Astrocyte (in vitro differentiated cells and primary cell): ENCODE data around the gene PELI2. TPM values are rescaled to one million over a fixed set of nuclear protein-coding genes. Genes with fewer than 3 reads are reported as not detected.

ENCODE experiments used
- DNase-seq: peaks from one replicate; pipeline ENCODE4 v3.0.0-alpha.2; 2010; ENCODE audit warnings: low read depth
- FAIRE-seq: peaks from 2 replicates; lab custom pipeline; 2011; peaks lifted over from hg19 to GRCh38; lab: Jason Lieb, UNC
- H2AFZ ChIP-seq: 2 replicates; pipeline ENCODE4 v1.6.0; 2012; ENCODE audit warnings: low read depth, low read length, inconsistent platforms
- H3K27ac ChIP-seq: 2 replicates; pipeline ENCODE4 v1.5.1; 2011; ENCODE audit warnings: low read depth, low read length, inconsistent platforms
- H3K27me3 ChIP-seq: 2 replicates; pipeline ENCODE4 v1.6.0; 2011; ENCODE audit warnings: low read length, inconsistent platforms; ENCODE audit not compliant: insufficient read depth
- H3K36me3 ChIP-seq: 2 replicates; pipeline ENCODE4 v1.5.1; 2011; ENCODE audit warnings: low read length, inconsistent platforms; ENCODE audit not compliant: insufficient read depth
- H3K4me1 ChIP-seq: 2 replicates; pipeline ENCODE4 v1.5.1; 2011; ENCODE audit warnings: low read length, inconsistent platforms; ENCODE audit not compliant: insufficient read depth
- H3K4me2 ChIP-seq: 2 replicates; pipeline ENCODE4 v1.6.0; 2012; ENCODE audit warnings: low read length, inconsistent platforms
- H3K4me3 ChIP-seq: 2 replicates; pipeline ENCODE4 v1.5.1; 2011; ENCODE audit warnings: low read depth, mild to moderate bottlenecking, low read length, inconsistent platforms; ENCODE audit not compliant: insufficient read depth
- H3K79me2 ChIP-seq: 2 replicates; pipeline ENCODE4 v1.6.0; 2012; ENCODE audit warnings: mild to moderate bottlenecking, low read length, inconsistent platforms; ENCODE audit not compliant: insufficient read depth
- H3K9ac ChIP-seq: 2 replicates; pipeline ENCODE4 v1.6.0; 2012; ENCODE audit warnings: mild to moderate bottlenecking, low read length, inconsistent platforms
- H3K9me3 ChIP-seq: 2 replicates; pipeline ENCODE4 v1.5.1; 2012; ENCODE audit warnings: low read depth, mild to moderate bottlenecking, low read length, inconsistent platforms; ENCODE audit not compliant: insufficient read depth
- H4K20me1 ChIP-seq: 2 replicates; pipeline ENCODE4 v1.6.0; 2012; ENCODE audit warnings: low read length, inconsistent platforms; ENCODE audit not compliant: insufficient read depth
- H3K27ac Mint-ChIP-seq: one replicate; pipeline ENCODE4 v1.8.0; 2021; ENCODE audit warnings: mild to moderate bottlenecking, mixed read lengths; ENCODE audit not compliant: unreplicated experiment
- H3K27me3 Mint-ChIP-seq: one replicate; pipeline ENCODE4 v1.8.0; 2021; ENCODE audit warnings: low read depth, mixed read lengths; ENCODE audit not compliant: unreplicated experiment
- H3K36me3 Mint-ChIP-seq: one replicate; pipeline ENCODE4 v1.8.0; 2021; ENCODE audit warnings: low read depth, mixed read lengths; ENCODE audit not compliant: unreplicated experiment
- H3K4me1 Mint-ChIP-seq: one replicate; pipeline ENCODE4 v1.8.0; 2021; ENCODE audit warnings: low read depth, mixed read lengths; ENCODE audit not compliant: unreplicated experiment
- H3K4me3 Mint-ChIP-seq: one replicate; pipeline ENCODE4 v1.8.0; 2021; ENCODE audit warnings: mild to moderate bottlenecking, moderate library complexity, mixed read lengths; ENCODE audit not compliant: unreplicated experiment
- H3K9me3 Mint-ChIP-seq: one replicate; pipeline ENCODE4 v1.8.0; 2021; ENCODE audit warnings: mild to moderate bottlenecking, mixed read lengths; ENCODE audit not compliant: unreplicated experiment
- EZH2 ChIP-seq: IDR thresholded peaks from 2 replicates; pipeline ENCODE4 v1.6.1; 2012; ENCODE audit warnings: mild to moderate bottlenecking, low read length, inconsistent platforms; ENCODE audit not compliant: insufficient read depth
- total RNA-seq: library from RNA; stranded (reverse); gene quantifications from 2 replicates; pipeline ENCODE4 v1.2.1, GENCODE V29; 2021
- TF ChIP-seq, protein P1 (sequence below): IDR thresholded peaks from 2 replicates; pipeline ENCODE4 v1.5.1; 2011; ENCODE audit warnings: low read depth, mild to moderate bottlenecking, inconsistent platforms, low read length, moderate library complexity; ENCODE audit not compliant: insufficient read depth

Gene PELI2
- total RNA-seq, 1 donor from 2014 or later, result 5.3 TPM

DNA sequence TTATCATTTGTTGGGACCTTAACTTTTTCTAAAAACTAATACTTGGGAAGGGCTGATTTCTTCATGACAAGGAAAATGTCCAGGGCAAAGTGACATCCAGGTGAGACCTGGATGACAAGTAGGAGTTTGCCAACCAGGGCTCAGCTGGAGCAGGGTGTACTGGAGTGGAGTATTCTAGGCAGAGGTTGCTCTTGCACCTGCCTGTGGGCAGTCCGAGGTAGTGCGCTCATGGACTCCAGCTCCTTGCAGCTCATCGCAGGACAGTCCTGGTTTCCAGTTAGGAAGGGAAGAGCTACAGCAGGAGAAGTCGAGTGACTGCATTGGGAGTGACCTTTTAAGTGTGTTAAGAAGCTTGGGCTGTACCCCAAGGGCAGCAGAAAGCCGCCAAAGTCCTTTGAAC lies 175.9 kb downstream of the PELI2 start:
- no peaks in the 10 kb centered on the region for H3K36me3 ChIP-seq
- no peak overlapping the region for H3K4me3 ChIP-seq
- H3K27me3 ChIP-seq, result no peaks in the 10 kb centered on the region
- no peaks in the 10 kb centered on the region for H3K4me1 ChIP-seq
- no peak overlapping the region for H3K4me2 ChIP-seq
- Mint-ChIP-seq H3K4me1 (peaks cover 6% of the 10 kb centered on the region), H3K27me3 (peaks cover 5% of the 10 kb centered on the region), H3K36me3 (peaks cover 9% of the 10 kb centered on the region), H3K27ac (no peak overlapping the region), H3K4me3 (no peak overlapping the region), H3K9me3 (peaks cover 1% of the 10 kb centered on the region)
- no peak overlapping the region for H3K27ac ChIP-seq
- no peaks in the 10 kb centered on the region for H3K79me2 ChIP-seq
- no peak for FAIRE-seq
- TF ChIP-seq, protein P1, sequence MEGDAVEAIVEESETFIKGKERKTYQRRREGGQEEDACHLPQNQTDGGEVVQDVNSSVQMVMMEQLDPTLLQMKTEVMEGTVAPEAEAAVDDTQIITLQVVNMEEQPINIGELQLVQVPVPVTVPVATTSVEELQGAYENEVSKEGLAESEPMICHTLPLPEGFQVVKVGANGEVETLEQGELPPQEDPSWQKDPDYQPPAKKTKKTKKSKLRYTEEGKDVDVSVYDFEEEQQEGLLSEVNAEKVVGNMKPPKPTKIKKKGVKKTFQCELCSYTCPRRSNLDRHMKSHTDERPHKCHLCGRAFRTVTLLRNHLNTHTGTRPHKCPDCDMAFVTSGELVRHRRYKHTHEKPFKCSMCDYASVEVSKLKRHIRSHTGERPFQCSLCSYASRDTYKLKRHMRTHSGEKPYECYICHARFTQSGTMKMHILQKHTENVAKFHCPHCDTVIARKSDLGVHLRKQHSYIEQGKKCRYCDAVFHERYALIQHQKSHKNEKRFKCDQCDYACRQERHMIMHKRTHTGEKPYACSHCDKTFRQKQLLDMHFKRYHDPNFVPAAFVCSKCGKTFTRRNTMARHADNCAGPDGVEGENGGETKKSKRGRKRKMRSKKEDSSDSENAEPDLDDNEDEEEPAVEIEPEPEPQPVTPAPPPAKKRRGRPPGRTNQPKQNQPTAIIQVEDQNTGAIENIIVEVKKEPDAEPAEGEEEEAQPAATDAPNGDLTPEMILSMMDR, result no peak
- TF ChIP-seq EZH2, result no peak
- DNase-seq, result no peak
- H3K9me3 ChIP-seq, result no peaks in the 10 kb centered on the region
- H3K9ac ChIP-seq, result no peak overlapping the region
- H2AFZ ChIP-seq, result no peak overlapping the region
- no peaks in the 10 kb centered on the region for H4K20me1 ChIP-seq

DNA sequence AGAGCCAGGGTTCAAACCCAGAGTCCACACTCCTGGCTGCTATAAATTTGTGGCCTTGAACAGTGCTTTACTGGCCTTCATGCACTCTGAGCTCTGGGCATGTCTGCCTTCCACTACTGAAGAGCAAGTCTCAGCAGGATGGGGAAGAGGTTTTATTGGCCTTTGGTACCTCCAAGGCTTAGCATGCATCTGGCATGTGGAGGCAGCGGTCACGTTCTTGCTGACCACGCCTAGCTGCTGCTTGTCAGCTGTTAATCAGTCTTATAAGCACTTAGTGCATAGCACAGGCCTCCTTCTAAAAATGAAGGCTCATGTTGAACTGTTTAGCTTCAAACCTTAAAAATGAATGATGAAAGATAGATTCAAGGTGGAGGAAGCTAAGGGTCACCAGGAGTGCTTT lies 177.5 kb downstream of the PELI2 start:
- Histone ChIP-seq H3K4me2 (no peak overlapping the region), H3K9me3 (no peaks in the 10 kb centered on the region), H3K27ac (no peak overlapping the region), H4K20me1 (no peaks in the 10 kb centered on the region), H3K36me3 (no peaks in the 10 kb centered on the region), H2AFZ (no peak overlapping the region), H3K9ac (no peak overlapping the region), H3K4me1 (peaks cover 6% of the 10 kb centered on the region), H3K27me3 (no peaks in the 10 kb centered on the region), H3K79me2 (no peaks in the 10 kb centered on the region), H3K4me3 (no peak overlapping the region)
- no peak overlapping the region for H3K4me3 Mint-ChIP-seq
- DNase-seq, result no peak
- peaks cover 19% of the 10 kb centered on the region for H3K4me1 Mint-ChIP-seq
- TF ChIP-seq EZH2, result no peak
- TF ChIP-seq, protein P1, result no peak
- no peak overlapping the region for H3K27ac Mint-ChIP-seq
- H3K27me3 Mint-ChIP-seq, result peaks cover 5% of the 10 kb centered on the region
- FAIRE-seq, result no peak
- H3K36me3 Mint-ChIP-seq, result peaks cover 9% of the 10 kb centered on the region
- H3K9me3 Mint-ChIP-seq, result peaks cover 1% of the 10 kb centered on the region

DNA sequence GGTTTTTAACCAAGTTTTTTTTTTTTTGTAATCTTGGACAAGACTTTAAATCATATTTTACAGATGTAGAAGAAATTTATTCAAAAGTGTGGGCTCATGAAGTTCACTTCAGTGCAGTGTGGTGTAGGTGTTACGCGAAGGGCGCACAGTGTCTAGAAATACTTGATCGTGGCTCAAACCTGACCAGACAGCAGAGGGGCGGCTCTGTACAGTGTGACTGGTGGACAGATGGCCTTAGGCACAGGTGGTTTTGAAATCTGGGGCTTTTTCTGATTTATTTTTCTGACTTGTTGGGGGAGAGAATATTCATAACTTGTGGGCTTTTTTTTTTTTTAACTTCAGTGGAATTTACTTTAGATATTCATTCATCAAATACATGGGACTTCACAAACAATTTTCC lies 179.2 kb downstream of the PELI2 start:
- H2AFZ ChIP-seq, result no peak overlapping the region
- no peaks in the 10 kb centered on the region for H3K36me3 ChIP-seq
- FAIRE-seq, result no peak
- H3K27me3 Mint-ChIP-seq, result peaks cover 5% of the 10 kb centered on the region
- no peak for DNase-seq
- no peaks in the 10 kb centered on the region for H3K27me3 ChIP-seq
- H3K36me3 Mint-ChIP-seq, result peaks cover 9% of the 10 kb centered on the region
- no peaks in the 10 kb centered on the region for H4K20me1 ChIP-seq
- H3K4me2 ChIP-seq, result no peak overlapping the region
- H3K4me3 Mint-ChIP-seq, result no peak overlapping the region
- H3K9me3 Mint-ChIP-seq, result peaks cover 1% of the 10 kb centered on the region
- H3K9me3 ChIP-seq, result no peaks in the 10 kb centered on the region
- H3K27ac ChIP-seq, result no peak overlapping the region
- H3K79me2 ChIP-seq, result no peaks in the 10 kb centered on the region
- H3K4me3 ChIP-seq, result no peak overlapping the region
- TF ChIP-seq EZH2, result no peak
- TF ChIP-seq, protein P1, result no peak
- H3K4me1 ChIP-seq, result peaks cover 6% of the 10 kb centered on the region
- no peak overlapping the region for H3K27ac Mint-ChIP-seq
- H3K4me1 Mint-ChIP-seq, result peaks cover 17% of the 10 kb centered on the region
- H3K9ac ChIP-seq, result no peak overlapping the region
